HG02798 (cell line): ENCODE measurements around the gene MGARP.
"Not testable (repeated sequence)": the region's sequence is repeated elsewhere in the genome, so short reads cannot be mapped to it uniquely, and the experiment has no call there.

ENCODE experiments used
- ATAC-seq: cut with Tn5 transposase; IDR thresholded peaks from one replicate; pipeline ENCODE4 v1.9.1; 2021; ENCODE audit warnings: mild to moderate bottlenecking; ENCODE audit not compliant: unreplicated experiment, poor library complexity

MGARP gene

GRCh38 chr4:139297001-139297410 lies 17.0 kb upstream of the MGARP start:
- ATAC-seq = no peak

DNA sequence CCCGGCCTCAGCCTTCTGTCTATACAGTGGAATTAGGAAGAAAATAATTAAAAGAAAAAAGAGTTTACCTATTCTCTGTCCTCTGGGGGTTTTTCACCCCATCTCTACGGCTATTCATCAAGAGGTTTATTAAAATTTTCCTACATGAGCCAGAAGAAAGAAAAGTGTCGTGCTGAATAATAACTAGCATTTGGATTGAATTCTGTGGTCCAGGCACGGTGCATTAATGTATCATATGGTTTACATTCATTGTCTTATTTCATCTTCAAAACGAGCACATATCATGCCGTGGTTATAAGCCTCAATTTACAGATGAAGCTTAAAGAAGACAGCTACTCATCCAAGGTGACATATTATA lies 15.9 kb upstream of the MGARP start:
- peak; percentile 1 for ATAC-seq

GRCh38 chr4:139295206-139295941 lies 15.3 kb upstream of the MGARP start:
- ATAC-seq = peak; percentile 97

DNA sequence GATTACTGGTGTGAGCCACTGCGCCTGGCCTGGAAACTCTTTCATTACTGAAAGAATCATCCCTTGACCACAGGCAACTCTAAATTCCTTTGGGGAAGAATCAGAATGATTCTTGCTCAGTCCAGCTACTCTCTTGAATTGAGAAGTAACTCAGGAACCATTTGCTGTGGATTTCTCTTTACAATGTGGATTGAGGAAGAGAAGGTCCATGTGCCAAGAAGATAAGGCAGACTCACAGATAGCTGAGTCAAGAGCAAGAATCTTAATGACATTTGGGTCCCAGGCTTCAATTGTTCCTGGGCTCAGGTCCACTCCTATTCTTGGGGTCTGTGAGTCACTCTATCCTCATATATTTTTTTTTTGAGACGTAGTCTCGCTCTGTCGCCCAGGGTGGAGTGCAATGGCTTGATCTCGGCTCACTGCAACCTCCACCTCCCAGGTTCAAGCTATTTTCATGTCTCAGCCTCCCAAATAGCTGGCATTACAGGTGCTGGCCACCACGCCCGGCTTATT lies 6.2 kb upstream of the MGARP start:
- no peak for ATAC-seq

DNA sequence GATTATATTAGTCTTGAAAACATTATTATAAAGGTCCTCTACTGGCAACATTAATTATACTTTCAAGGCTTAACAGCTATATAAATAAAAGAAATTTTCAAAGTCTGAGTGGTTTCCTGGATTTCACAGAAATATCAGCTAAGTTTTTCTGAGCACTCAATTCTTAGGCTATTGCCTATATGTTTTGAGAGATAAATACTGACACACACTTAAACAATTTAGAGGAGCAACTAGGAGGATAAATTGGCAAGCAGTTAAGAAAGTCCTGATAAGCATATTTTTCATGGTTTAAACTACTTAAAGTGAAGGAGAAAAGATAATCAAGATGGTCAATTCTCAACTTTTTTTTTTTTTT lies 2.7 kb upstream of the MGARP start:
- no peak for ATAC-seq

- ATAC-seq = no peak
These were observed 2.2 kb upstream of the MGARP start for GRCh38 chr4:139282065-139282720.

DNA sequence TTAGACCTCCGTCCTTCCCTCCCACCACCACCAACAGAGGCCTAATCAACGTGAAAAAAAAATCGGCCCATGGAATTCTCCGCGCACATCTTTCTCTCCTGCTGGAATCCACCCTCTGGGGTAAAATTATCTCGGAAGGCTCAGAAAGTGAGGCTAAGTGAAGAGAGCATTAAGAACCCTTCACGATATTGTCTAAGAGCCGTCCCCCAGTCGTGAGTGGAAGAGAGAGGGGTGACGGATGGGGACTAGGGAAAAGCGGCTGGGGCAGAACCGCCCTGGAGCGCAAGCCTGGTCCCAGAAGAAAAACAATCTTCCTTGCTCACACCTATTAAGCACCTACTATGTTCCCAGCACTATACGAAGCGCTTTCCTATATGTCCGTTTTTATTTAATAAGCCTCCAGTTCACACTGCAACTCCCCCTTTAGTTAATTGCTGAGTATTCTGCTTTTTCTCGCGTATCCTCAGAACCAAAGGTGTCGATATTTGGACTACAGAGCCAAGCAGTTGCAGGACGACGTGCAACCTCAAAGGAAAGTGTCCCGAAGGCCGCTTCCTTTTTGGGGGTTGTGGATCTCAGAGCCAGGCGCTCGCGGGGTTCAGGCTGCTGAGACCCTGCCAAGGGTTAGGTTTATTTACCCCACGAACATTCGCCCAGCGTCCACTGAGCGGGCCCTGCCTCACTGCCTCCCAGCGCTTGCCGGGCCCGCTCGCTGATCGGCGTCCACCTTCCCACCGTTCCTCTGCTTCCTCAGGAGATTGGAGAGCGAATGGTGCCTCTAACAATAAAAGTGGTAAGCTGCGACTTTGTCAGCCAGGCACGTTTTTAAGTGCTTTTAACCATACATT lies 889 bp downstream of the MGARP start:
- no peak for ATAC-seq

DNA sequence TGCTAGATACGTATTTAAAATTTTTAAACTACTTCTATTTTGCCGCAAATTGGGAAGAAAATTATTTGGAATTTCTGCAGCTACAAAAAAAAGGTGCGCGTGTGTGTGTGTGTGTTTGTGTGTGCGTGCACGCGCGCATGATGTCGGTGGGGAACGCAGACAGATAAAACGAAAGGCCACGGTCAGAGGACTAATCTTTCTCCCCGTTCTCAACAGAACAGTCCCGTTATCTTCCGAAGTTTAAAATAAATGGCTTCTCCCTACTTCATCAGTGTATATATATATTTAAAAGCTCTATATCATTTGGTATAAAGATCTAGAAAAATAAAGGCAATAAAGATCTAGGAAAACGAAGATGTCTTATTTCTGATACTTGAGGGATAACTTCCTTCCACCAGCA lies 1.5 kb downstream of the MGARP start:
- no peak for ATAC-seq

- ATAC-seq = no peak
These were observed 4.7 kb downstream of the MGARP start for GRCh38 chr4:139275281-139275735.

DNA sequence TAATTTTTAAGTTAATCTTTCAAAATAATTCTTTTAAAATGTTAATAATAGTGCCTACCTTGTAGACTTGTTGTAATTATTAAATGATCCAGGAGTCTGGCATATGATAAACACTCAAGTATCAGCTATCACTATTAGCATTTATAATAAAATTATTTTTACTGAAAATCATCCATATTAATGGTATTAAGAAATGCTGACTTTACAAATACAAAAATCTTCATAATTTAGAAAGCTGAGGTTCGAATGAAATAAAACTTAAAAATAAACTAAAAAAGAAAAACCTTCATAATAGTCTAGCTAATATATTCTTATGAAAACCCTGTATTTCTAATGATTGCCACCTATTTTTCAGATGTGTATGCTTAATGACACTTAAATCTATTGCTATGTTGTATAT lies 5.2 kb downstream of the MGARP start:
- no peak for ATAC-seq

DNA sequence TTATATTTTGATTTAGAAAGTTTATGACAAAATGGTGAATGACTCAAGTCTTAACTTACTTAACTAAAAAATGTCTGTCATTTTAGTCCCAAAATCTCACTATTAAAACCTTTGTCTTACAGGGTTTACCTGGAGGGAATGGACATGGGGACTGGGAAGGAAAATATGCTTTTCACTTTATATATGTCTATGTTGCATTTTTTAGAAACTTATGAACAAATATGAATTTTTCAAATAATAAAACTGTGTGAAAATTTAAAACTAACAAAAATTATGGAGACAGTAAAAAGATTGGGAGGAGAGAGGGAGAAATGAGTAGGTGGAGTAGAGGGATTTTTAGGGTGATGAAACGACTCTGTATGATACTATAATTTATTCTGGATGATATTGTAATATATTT lies 6.2 kb downstream of the MGARP start:
- no peak for ATAC-seq

- no peak for ATAC-seq
These were observed 12.7 kb downstream of the MGARP start for GRCh38 chr4:139267301-139267700.

DNA sequence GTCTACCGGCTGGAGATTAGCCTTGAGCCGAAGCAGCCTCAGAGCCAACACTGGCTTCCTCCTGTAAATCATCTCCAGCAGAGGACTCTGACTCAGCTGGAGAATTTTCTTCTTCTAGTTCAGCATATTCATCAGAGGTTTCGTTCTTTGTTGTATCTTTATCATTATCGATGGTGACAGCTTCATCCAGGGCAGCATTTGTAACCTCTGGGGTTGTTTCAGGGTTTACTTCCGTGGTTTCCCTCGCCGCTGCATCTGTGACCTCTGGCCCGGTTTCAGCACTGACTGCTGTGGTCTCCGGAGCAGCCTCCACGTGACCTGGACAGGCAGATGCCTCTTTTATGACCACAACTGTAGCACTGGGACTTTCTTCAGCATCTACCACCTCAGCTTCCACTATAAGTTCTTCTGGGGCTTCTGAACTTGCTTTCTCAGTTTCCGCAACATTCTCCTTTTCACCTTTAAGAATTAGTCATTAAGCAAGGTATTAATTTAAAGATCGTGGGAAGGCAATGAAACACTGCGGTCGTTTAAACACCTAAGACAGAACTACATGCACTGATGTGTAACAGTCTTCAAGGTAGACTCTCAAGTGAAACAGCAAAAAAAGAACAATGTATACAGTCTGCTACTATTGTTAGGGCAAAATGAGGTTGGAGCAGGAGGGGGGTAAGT lies 13.3 kb downstream of the MGARP start:
- ATAC-seq = peak; percentile 99

DNA sequence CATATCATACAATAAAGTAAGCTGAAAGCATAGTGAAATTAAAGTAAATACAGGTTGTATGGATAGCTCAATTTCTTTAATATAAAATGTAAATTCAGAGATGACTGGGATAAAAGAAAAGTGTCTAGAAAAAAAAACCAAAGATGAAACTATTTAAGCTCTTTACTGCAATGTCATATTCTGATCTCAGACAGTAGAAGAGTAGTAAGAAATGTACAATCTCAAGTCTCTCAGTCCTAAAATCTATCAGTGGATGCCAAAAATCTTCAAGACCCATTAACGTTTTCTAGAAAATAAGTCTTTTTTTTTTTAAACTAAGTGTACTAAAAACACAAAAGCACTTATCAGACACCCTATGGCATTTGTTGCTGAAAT lies 13.8 kb downstream of the MGARP start:
- no peak for ATAC-seq

DNA sequence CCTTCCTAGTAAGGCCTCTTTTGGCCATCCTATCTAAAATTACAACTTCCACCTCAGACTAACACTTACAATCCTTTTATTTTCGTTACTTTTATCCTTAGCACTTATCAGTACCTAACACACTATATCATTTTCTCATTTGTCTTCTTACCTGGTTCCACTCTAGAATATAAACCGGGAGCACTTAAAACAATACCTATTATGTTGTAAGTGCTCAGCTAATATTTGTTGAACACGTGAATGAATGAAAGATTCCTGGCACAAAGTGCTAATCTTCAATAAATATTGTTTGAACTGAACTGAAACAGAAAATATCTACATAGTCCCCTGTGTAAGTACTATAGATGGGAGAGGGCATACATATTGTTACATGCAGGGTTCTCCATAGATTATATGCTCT lies 14.4 kb downstream of the MGARP start:
- no peak for ATAC-seq

DNA sequence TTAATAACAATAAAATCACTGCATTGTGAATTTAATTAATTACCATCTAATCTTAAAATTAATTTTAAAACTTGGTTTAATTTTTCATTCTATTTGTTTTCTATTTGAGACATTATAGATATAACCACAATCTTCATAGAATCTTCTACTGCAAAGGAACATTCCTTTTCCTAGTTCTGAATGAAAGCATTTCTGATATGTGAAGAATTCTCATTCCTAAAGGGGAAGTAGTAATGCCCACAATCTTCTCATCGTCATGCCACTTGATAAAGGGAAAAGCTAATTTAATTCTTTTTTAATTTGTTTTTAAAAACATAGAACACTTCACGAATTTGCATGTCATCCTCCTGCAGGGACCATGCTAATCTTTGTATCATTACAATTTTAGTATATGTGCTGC lies 23.7 kb downstream of the MGARP start:
- ATAC-seq = no peak

- ATAC-seq = not testable (repeated sequence)
These were observed 24.4 kb downstream of the MGARP start for GRCh38 chr4:139255581-139255980.

DNA sequence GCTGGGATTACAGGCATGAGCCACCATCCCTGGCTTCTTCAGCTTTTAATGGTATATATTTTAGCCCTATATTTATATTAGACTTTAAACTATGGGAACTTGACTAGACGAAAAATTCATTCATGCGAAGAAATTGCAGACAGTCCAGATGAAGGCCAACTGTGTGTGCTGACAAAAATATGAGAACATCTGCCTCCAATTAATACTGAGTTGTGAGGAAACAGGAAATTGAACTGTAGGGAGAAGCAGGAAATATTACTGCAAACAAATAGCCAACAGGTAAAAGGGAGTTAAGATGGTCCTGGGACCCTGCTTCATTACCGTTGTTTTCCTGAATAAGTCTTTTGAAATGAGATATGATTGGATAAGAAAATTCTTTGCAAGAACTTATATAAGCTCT lies 26.3 kb downstream of the MGARP start:
- ATAC-seq = no peak

DNA sequence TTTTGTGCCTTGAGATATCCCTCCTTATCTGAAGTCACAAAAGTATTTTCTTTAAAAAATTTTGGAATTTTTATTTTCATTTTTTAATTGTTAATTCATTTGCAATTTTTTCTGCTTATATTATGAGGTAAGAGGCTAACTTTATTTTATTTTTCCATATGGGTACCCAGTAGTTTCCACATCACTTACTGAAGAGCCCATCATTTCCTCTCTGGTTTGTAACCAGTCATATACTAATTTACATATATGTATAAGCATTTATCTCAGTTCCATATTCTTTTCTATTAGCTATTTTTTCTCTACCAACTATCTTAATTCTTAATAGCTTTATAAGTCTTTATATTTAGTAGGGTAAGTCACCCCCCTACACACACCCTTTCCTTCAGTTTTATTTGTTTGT lies 27.0 kb downstream of the MGARP start:
- ATAC-seq = no peak

- ATAC-seq = no peak
These were observed 32.3 kb downstream of the MGARP start for GRCh38 chr4:139247700-139248238.
